GM04504 (cell line): ENCODE results near the gene GRM4.

Source experiments
- DNase-seq: peaks from one replicate; pipeline ENCODE4 v3.0.0-alpha.2; 2012; ENCODE audit warnings: low read depth

The GRM4 gene

DNA sequence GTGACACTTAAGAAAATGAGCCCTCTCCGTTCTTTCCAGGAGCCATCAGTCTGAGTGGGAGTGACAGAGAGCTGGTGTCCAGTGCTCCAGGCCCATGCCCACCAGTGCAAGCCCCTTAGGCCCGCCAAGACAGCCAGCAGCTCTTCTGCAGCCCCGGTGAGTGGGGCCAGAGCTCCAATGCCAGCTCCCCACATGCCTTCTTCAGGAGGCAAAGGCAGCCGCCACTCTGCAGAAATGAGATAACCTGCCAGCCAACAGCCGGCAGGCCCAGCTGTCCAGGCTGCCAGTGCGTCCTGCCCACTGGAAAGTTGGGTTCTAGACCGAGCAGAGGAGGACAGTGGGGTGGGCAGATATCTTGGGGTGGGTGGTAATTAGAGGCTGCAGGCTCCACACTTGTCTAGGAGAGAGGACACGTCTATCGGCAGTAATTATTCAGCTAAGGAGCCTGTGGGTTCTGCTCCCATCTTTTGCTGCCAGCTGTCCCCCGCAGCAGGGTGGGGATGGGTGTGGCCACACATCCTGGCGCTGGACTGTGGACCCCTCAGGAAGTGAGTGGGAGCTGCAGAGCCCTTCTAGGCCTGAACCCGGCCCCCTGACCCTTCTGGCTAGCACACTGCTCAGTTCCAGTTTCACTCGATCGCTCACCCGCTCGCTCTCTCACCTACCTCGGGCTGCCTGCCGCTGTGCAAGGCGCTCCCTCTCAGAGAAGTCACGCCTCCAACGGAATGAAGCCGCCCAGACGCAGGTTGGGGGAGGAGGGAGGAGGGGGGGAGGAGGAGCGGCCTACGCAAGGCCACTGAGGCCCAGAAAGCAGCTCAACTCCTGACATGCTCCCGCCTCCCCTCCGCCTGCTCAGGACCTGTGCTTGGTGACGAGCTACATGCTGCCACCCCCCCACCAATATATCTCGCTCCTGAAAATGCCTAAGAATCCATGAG is 3.6 kb downstream of the GRM4 start:
- no peak for DNase-seq

DNA sequence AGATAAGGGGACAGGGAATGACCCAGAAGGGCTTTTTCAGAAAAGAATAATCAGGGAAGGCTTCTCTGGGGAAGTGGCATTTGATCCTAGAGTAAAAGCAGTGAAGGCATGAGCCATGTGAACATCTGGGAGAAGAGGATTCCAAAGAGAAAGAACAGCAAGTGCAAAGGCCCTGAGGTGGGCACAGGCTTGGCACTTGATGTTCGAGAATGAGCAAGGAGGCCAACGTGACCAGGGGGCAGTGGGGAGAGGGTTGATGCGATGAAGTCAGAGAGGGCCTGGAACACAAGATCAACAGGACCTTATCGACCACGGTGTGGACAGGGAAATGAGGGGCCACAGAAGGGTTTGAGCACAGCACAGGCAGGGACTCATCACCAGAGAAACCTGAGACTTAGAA is 5.8 kb downstream of the GRM4 start:
- no peak for DNase-seq

DNA sequence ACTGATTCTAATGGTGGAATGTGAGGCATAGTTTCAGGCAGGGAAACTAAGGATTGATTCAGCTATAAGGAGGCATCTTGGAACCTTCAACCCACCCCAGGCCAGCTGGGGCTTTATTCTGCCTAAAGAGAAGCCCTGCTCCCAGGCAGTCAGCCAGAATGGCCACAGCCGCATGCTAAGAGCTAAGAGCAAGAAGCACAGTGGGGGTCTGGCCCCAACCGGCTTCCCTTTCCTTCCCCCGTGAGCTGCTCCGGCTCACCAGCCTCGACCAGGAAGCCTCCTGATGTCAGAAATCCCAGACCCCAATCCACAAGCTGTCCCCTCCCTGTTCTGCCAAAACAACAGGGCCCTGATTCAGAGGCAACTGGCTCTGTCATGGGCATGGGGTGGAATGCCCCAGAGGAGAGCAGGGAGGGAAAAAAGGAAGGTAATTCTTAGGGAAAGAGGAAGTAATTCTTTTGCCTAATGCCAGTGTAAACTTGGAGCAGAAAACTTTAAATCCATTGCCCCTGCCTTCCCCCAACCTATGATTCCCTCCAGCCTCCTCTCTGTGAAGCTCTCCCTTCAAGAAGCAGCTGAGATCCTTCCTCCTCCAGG is 6.9 kb downstream of the GRM4 start:
- DNase-seq = no peak

DNA sequence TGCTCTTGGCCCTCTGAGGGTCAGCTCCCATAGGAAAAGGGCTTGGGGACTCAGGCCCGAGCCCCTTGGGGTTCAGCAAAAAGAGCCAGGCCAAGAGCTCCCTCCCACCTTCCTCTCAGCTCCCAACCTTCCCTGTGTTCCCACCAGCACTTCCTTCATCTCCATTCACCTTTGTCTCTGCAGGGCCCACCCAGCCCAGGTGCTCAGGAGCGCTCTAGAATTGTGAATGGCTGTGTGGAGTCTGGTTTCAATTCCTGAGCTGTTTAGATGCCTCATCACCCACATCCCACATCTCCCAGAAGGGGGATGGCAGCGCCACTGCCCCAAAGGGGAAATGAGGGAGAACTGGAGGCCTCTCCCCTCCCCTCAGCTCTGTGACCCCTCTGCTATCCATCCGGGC is 7.7 kb downstream of the GRM4 start:
- DNase-seq = no peak

DNA sequence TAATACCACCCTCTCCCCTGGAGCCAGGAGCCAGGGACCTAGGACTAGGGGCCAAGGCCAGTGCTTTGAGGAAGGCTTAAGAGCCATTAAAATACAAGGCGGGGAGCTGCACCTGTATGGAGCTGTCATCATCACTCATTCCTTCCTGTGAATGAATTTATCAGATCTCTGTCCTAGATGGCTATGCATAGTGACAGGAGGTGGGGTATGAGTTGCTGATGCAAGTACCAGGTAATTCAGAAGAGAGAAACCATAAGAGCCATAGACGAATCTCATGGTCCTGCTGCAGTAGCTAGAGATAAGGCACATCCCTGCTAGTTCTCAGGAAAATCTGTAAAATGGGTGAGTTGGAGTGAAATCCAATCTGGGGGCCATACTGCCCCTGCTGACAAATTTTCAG is 10.3 kb downstream of the GRM4 start:
- no peak for DNase-seq

DNA sequence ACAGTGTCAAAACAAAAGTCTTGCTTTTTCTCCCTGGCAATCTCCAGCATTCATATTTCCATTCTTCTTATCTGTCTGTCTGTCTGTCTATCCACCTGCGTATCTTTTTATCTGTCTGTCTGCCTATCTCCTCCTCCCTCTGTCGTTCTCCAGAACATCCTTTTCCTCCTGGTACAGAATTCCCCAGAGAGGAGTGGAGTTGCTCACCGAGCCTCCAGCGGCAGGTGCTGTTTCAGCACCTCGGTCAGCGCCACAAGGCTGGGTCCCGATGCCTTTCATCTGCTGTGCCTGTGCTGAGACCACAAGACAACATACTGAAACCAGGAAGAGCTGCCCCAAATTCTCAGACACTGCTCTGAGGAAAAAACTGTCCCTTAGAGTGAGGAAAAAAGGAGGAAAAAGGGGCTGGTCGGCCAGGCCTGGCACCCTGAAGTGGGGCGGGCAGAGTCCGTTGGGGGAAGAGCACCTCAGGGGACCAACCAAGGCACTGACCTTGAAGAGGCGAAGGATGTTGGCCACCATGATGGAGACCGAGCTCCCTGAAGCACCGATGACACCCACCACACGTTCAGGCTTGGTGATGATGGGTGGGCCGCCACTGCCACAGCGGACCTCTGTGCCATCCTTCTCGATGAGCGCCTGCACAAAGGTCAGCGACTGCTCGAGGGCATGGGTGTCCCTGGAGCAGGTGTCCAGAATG is 13.3 kb downstream of the GRM4 start:
- no peak for DNase-seq

DNA sequence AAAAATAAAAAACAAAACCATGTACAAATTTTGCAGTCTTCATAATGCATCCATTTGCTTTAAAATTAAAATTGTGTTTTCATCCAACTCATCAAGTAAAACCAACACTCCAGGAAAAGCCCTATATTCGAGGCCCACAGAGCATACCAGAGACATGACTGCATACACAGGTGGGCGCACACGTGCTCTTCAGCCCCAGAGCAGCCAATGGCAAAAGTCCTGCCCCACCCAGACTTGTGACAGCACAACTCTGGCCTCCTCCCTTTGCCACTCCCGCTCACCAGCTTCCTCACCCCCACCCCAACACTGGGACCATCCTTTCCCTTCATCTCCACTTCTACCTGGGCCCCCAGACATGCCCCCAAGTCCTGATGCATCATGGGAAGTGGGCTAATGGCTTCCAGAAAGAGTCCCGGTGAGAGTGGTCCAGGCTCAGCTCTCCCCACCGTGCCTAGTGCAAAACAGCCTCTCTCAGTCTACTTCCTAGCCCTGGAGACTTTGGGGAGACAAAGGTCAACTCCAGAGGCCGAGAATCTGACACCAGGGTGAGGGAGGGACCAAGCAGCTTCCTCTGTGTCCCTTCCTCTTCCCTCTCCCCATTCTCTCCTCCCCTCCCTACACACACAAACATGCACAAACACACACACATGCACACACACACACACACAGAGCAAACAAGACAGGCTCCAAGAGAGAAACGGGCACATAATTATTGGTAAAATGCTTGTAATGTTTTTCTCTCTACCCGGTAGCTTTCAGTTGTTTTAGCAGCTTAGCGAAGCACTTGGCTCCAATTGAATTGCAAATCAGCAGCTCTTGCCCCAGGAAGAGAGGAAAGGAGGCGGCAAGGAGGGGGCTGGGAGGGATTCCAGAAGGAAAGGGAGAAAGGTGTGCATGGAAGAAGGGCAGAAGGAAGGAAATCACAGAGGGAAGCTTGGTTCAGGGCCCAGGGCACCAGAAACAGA is 14.3 kb downstream of the GRM4 start:
- no peak for DNase-seq

DNA sequence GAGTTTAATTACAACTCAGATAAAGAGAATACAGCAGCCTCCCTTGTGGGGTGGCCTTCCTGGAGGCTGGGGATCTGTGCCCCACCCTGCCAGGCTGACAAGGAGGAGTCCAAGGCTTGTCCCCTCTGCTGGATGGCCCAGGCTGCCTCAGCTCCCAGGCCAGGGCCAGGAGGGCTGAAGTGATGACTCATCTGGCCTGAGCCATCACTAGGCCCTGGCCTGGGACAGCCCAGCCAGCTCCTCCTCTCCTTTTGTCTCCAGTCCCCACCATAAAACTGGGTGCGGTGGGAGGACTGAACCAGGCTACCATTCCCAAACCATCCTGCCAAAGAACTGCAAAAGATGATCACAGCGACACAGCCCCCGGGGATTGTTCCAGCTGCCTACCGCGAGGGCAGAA is 15.0 kb downstream of the GRM4 start:
- no peak for DNase-seq

DNA sequence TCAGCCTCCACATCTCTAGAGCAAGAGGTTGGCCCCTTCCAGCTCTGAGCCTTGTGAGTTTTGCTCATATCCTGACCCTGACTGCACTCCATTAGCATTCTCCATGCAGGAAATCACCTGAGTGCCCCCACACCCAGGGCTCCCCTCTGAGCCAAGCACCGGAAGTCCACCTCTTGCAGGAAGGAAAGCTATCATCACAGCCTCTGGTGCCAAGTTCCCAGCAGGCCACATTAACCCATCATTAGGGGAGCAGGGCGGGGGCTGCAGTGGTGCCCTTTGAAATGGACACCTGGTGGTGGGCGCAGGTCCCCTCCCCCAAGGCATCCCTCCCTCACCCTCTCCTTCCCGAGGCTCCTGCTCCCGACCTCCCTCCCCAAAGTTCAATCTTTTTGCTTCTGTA is 16.1 kb downstream of the GRM4 start:
- DNase-seq = no peak

DNA sequence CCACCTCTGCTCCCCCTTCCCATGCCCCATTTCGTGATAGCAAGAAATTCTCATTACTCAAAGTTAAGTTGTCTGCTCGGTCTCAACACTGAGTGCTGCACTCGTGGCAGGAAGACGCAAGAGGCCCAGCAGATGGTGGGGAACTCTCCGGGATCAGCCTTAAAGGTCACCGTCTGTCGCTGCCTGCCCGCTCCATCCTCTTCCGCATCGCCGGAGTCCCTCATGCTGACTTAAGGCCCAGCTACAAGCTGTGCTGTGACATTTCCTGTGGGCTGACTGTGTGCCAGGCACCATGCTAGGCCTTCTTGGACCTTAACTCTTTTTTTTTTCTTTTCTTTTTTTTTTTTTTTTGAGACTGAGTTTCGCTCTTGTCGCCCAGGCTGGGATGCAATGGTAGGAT is 17.8 kb downstream of the GRM4 start:
- DNase-seq = no peak

DNA sequence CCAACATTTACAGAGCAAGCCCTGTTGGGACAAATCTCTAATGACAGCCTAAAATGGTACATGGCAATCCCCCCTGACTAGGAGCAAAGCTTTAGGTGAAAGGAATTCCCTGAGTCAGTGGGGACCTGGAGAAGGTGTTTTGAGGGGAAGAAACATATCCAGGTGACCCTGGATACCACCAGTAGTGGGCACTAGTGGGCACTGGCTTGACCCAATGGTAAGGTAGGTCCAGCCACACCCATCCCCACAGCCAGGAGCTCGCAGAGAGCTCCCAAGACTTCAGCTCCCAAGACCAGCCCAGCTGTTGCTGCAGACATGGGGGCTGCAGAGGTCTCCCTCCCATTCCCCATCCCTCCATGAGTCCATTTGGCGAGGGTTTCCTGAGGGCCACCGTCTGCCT is 19.5 kb downstream of the GRM4 start:
- DNase-seq = no peak

DNA sequence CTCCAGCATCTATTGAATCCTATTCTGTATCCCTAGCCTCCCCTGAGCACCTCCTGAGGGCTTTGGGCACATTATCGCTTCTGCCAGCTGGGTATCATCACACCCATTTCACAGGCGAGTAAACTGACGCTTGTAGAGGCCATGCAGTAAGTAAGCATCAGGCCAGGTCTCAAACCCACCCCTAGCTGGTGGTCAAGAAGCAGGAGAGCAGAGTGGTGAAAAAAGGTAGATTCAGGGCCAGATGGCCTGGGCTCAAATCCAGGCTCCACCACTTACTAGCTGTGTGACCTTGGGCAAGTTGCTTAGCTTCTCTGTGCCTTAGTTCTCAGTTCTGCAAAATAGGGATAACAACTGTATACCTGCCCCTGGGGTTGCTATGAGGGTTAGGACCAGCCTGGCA is 19.9 kb downstream of the GRM4 start:
- no peak for DNase-seq

DNA sequence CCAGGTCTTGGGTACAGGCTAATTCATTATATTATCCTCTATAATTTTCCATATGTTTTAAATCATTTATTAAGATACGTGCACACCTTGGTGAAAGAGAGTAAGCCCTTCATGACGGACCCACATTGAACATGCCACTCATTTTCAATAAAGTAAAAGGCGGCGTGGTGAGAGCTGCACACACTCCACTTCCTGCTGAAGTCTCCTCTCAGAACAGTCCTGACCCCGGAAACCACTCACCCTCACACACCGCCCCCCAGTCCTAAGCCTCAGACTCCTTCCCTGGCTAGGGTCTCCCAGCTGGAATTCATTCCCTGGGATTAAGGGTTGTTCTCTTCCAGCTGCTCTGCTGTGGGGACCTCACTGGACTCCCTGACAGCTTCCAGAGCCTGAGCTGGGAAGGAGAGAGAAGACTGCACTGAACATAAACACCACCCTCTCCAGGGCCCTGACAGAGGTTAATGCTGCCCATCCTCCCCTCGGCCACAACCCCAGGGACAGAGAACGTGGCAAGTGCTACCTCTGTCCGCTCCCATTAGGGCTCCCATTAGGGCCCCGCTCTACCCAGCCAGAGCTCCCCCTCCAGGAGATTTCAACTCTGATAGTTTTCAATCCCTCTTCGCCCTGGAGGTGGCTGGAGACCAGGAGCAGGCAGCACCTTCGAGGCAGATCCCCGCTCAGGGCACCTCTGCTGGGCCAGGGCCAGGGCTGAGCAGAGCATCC is 24.8 kb downstream of the GRM4 start:
- DNase-seq = no peak

DNA sequence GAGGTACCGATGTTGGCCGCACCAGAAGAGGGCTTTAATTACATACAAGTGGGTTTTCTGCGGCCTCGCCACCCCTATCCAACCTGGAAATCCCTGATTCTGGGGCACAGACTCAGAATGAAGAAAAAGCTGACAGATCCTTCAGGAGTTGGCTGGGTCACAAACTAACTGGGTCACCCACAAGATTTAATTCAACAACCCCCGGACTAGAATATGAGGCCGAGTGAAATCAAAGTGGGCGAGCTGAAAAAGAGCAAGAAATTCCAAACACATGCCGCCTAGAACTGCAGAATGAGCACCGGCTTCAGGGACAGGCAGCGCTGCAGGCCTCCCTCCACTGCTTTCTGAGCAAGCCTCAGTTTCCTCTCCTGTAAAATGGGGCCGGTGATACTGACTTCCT is 30.0 kb downstream of the GRM4 start:
- no peak for DNase-seq

DNA sequence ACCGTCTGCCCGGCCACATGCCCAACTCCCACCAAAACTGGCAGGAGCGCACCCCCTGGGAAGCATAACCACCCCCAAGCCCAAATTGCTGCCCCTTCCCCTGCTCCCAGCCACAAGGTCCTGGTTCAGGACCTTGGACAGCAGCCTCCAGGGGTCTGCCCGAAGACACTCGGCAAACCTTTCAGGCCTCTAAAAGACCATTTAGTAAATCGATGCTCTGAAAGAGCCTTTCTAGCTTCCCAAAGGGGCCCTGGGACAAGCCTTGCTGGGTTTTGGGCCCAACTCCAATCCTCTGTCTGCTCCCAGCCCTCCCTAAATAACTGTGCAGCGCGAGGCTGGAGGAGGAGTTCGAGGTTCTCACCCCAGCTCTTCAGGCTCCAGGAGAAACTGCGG is 30.5 kb downstream of the GRM4 start:
- DNase-seq = no peak

DNA sequence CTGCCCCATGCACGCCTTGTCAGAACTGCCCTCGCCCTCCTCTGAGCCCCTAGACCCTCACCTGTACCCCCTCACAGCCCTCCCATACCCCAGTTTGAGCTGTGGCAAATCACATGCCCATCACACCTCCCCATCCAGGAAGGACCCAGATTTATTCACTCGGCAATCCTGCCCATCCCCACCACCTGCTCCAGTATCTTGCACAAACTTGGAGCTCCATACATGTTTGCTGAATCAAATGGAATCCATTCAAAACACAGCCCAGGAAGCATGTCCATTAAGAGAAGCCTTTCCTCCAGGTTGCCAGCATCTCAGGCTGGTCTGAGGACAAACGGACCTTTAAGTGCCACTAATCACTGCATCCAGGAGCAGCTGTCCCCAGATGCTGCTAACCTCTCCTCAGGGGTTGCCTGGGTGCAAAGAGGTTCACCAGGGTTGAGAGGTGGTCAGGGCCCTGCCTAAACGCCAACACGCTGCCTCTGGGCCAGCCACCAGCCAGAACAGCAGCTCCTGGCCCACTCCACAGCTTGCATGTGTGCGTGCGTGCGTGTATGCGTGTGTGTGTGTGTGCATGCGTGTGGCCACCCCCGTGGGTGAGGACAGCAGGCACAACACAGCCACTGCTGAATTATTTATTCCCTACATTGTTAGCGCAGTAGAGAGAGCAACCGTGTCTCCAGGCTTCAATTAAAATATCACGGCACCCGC is 31.0 kb downstream of the GRM4 start:
- no peak for DNase-seq

DNA sequence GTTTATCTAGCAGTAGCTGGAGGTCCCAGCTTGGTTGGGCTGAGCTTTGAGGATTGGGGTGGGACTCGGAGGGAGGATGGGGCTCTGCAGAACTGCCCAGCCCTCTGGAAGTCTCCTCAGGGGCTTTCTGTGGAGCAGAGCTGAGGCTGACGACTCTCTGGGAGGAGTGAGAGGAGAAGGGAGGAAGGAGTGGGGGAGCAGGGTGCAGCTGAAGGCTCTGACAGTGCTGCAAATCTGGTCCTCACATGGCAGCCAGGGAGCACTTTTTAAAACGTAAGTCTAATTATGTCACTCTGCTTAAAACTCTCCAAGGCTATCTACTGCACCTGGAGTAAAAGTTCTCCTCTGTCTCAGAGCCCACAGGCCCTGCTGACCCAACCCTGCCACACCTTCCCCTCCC is 32.4 kb downstream of the GRM4 start:
- no peak for DNase-seq

DNA sequence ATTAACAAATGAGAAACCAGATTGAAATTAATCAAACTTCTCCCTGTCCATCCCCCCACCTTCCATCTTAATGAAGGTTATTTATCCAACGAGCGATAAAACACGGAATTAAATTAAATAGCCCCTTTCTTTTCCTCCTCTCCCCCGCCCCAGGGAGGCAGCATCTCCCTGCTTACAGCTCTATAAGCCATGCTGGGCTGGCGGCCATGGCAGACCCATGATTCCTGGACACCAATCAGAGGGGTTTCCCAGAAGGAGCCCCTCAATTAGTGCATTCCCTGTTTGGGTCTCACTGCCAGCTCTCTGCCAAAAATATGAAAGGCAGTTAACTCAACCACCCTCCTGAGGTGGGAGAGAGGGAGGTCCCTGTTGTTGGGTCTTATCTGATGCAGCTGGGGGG is 33.8 kb downstream of the GRM4 start:
- DNase-seq = no peak

DNA sequence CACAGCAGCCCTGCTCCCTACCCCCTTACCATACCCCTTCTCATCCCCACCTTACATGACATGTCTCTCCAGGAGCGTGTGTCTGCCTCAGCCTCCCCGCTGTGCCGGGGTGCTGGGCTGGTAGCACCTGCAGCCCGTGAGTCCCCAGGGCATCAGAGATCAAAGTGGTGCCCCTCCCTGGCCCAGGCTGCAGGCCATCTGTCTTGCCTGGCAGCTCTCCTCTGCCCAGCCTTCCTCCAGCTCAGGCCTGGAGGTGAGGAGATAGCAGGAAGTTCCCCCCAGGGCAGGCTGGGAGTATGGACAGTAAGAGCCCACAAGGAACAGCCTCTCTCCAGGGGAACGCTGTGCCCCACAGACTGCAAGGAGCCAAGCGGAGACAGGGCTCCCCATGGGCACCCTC is 35.3 kb downstream of the GRM4 start:
- no peak for DNase-seq

DNA sequence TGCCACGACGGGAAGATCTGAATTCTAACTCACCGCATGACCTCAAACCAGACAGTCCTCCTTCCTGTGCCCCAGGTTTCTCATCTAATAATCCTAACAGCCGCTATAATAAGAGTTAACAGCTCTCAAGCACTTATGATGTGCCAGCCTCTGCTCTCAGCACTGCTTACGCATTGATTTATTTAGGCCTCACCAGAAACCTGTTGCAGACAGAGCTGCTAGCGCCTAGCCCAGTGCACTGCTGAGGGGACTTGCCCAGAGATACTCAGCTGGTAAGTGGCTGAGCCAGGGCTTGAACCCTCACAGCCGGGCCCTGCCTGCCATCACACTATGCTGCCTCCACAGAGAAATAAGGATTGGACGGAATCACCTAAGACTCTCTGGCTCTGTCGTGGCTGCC is 37.7 kb downstream of the GRM4 start:
- no peak for DNase-seq

DNA sequence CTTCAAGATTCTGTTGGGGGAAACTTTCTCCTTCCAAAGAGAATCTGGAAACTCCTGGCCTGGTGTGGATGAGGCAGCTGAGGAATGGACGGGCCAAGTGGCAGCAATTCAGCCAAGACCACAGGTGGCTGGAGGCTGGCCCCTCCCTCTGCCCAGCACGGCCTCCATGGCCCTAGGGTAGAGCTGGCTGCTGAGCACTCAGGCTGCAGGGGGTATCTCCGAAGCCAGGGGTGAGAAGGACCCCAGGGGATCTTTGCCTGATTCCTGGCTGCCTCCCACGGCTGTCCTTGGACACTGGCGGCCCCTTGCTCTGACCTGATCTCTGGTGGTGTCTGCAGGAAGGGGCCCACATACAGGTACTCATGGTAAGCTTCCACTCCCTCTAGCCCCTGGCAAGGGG is 39.0 kb downstream of the GRM4 start:
- DNase-seq = no peak
